ENCODE data around the gene LEFTY1.

GRCh38 chr1:225923692-225924555 is 35.0 kb upstream of the LEFTY1 start, which contains the start of gene PYCR2:
- no peak for TF ChIP-seq CTCF (conservative IDR thresholded peaks at IDR 0.05 in 1 of 2, IDR thresholded peaks at IDR 0.05 in 1 of 2; ENCODE audit: low read depth in 1 of 2, low read length in 2 of 2)
- TF ChIP-seq EZH2 (IDR thresholded peaks at IDR 0.05; ENCODE audit: low read length, missing control alignments) = no peak
